Thyroid gland (tissue), 4 donors: Measurements from ENCODE around the gene CDK5.

Experiments used
- POLR2A ChIP-seq, 2 donors: fragments of 450-650 bp; IDR thresholded peaks; one replicate each; pipeline ENCODE4 v1.6.1; 2017; ENCODE audit warnings: antibody characterized with exemption in 2 of 2, mild to moderate bottlenecking in 2 of 2, moderate library complexity in 1 of 2
- TF ChIP-seq, protein P1 (sequence below), 6 experiments: fragments of 200-600 bp in 3 of 6; fragments of 450-650 bp in 3 of 6; sonication (generic) in 3 of 6; IDR thresholded peaks; one replicate each; pipeline ENCODE4 v1.5.1; 2016 to 2019; ENCODE audit warnings: antibody characterized with exemption in 6 of 6, mild to moderate bottlenecking in 2 of 6, inconsistent platforms in 1 of 6, moderate library complexity in 1 of 6

GRCh38 chr7:151087245-151088018 lies 29.7 kb upstream of the CDK5 start:
- TF ChIP-seq, protein P1, sequence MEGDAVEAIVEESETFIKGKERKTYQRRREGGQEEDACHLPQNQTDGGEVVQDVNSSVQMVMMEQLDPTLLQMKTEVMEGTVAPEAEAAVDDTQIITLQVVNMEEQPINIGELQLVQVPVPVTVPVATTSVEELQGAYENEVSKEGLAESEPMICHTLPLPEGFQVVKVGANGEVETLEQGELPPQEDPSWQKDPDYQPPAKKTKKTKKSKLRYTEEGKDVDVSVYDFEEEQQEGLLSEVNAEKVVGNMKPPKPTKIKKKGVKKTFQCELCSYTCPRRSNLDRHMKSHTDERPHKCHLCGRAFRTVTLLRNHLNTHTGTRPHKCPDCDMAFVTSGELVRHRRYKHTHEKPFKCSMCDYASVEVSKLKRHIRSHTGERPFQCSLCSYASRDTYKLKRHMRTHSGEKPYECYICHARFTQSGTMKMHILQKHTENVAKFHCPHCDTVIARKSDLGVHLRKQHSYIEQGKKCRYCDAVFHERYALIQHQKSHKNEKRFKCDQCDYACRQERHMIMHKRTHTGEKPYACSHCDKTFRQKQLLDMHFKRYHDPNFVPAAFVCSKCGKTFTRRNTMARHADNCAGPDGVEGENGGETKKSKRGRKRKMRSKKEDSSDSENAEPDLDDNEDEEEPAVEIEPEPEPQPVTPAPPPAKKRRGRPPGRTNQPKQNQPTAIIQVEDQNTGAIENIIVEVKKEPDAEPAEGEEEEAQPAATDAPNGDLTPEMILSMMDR (IDR thresholded peaks at IDR 0.05) = peak in 4 of 6 experiments; percentile 11 to 40 (median 24)
- TF ChIP-seq POLR2A (IDR thresholded peaks at IDR 0.05) = no peak
